GM12878 (cell line): Measurements from ENCODE around the gene MMP14.

Source experiments
- CREB1 ChIP-seq: IDR thresholded peaks from 2 replicates; pipeline ENCODE4 v1.6.1; 2012; ENCODE audit warnings: low read depth, mild to moderate bottlenecking, inconsistent platforms
- EP300 ChIP-seq, 2 experiments: fragments of 150-350 bp in 1 of 2; IDR thresholded peaks; 2 replicates each; pipeline ENCODE4 v1.6.1; 2011 to 2012; ENCODE audit warnings: low read depth in 2 of 2, low read length in 2 of 2, borderline replicate concordance in 1 of 2, improper control_type of control experiment in 1 of 2, inconsistent platforms in 1 of 2; ENCODE audit not compliant: control insufficient read depth in 1 of 2
- FOS ChIP-seq: IDR thresholded peaks from 3 replicates; pipeline ENCODE4 v1.6.1; 2011; ENCODE audit warnings: borderline replicate concordance; ENCODE audit not compliant: insufficient read length; ENCODE audit errors: extremely low read depth
- FOXK2 ChIP-seq: fragments of 450-650 bp; IDR thresholded peaks from 2 replicates; pipeline ENCODE4 v1.6.1; 2017; ENCODE audit warnings: mild to moderate bottlenecking, moderate library complexity
- GABPA ChIP-seq: IDR thresholded peaks from 2 replicates; pipeline ENCODE4 v1.6.1; 2014; ENCODE audit warnings: antibody characterized with exemption, low read depth, mild to moderate bottlenecking, inconsistent platforms
- SUPT20H ChIP-seq: IDR thresholded peaks from 2 replicates; pipeline ENCODE4 v1.6.1; 2011; ENCODE audit warnings: low read depth, mild to moderate bottlenecking, low read length, moderate library complexity, borderline replicate concordance; ENCODE audit not compliant: control insufficient read depth
- TARDBP ChIP-seq: IDR thresholded peaks from 2 replicates; pipeline ENCODE4 v1.6.1; 2016; ENCODE audit warnings: borderline replicate concordance
- TF ChIP-seq, protein P1 (sequence below), 3 experiments: IDR thresholded peaks in 2 of 3; conservative IDR thresholded peaks in 1 of 3; 2 replicates each; pipeline ENCODE4 v1.5.1; 2011; ENCODE audit warnings: low read depth in 3 of 3, low read length in 3 of 3, mild to moderate bottlenecking in 3 of 3, control low read depth in 2 of 3, moderate library complexity in 2 of 3, inconsistent platforms in 1 of 3, mixed read lengths in 1 of 3; ENCODE audit not compliant: control insufficient read depth in 2 of 3, insufficient read depth in 1 of 3; ENCODE audit errors: extremely low read depth in 1 of 3
- TF ChIP-seq, protein P2 (sequence below): fragments of 450-650 bp; IDR thresholded peaks from 2 replicates; pipeline ENCODE4 v1.6.1; 2017; ENCODE audit warnings: borderline replicate concordance

DNA sequence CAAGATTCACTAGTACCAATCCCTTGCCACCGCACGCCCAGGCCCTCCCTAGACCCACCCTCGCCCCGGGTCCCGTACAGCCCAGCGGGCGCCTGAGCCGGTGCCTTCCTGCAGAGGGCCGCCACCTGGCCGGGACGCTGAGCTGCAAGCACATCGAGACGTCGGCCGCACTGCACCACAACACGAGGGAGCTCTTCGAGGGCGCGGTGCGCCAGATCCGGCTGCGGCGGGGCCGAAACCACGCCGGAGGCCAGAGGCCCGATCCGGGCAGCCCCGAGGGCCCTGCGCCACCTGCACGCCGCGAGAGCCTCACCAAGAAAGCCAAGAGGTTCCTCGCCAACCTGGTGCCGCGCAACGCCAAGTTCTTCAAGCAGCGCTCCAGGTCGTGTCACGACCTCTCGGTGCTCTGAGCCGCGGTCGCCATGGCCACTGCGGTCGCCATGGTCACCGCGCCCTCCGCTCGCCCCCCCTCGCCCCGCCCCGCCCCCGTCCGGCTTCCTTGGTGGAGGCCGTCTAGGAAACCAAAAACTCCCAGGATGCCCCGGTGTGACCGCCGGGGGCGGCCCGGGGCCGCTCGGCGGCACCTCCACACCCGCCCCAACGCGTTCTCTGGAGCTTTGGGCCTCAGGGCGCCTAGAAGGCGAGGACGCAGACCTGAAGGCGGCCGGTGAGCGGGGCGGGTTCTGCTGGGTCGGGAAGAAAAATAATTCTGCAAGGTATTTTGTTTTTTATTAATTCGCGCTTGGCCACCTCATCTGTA is 50.3 kb downstream of the MMP14 start:
- TF ChIP-seq TARDBP: no peak
- TF ChIP-seq EP300 (IDR thresholded peaks at IDR 0.05; ENCODE audit: borderline replicate concordance in 1 of 2, control insufficient read depth in 1 of 2, low read depth in 2 of 2, low read length in 2 of 2): no peak; a peak in 1 of 4 replicates
- 0 out of 2 replicates have a peak, but pooled peaks have one; percentile 13 for TF ChIP-seq CREB1
- TF ChIP-seq, protein P1, sequence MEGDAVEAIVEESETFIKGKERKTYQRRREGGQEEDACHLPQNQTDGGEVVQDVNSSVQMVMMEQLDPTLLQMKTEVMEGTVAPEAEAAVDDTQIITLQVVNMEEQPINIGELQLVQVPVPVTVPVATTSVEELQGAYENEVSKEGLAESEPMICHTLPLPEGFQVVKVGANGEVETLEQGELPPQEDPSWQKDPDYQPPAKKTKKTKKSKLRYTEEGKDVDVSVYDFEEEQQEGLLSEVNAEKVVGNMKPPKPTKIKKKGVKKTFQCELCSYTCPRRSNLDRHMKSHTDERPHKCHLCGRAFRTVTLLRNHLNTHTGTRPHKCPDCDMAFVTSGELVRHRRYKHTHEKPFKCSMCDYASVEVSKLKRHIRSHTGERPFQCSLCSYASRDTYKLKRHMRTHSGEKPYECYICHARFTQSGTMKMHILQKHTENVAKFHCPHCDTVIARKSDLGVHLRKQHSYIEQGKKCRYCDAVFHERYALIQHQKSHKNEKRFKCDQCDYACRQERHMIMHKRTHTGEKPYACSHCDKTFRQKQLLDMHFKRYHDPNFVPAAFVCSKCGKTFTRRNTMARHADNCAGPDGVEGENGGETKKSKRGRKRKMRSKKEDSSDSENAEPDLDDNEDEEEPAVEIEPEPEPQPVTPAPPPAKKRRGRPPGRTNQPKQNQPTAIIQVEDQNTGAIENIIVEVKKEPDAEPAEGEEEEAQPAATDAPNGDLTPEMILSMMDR (IDR thresholded peaks at IDR 0.05 in 2 of 3, conservative IDR thresholded peaks at IDR 0.05 in 1 of 3; ENCODE audit: control insufficient read depth in 2 of 3, extremely low read depth in 1 of 3, insufficient read depth in 1 of 3, low read depth in 3 of 3, low read length in 3 of 3): peak; percentile 13 to 46 (median 18); a peak in 4 of 6 replicates
- no peak for TF ChIP-seq GABPA
- TF ChIP-seq, protein P2, sequence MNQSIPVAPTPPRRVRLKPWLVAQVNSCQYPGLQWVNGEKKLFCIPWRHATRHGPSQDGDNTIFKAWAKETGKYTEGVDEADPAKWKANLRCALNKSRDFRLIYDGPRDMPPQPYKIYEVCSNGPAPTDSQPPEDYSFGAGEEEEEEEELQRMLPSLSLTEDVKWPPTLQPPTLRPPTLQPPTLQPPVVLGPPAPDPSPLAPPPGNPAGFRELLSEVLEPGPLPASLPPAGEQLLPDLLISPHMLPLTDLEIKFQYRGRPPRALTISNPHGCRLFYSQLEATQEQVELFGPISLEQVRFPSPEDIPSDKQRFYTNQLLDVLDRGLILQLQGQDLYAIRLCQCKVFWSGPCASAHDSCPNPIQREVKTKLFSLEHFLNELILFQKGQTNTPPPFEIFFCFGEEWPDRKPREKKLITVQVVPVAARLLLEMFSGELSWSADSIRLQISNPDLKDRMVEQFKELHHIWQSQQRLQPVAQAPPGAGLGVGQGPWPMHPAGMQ: no peak
- no peak for TF ChIP-seq SUPT20H
- TF ChIP-seq FOS: no peak
- TF ChIP-seq FOXK2: no peak
